T-helper 1 cell treated with Interleukin-12 subunit alpha and Interleukin-12 subunit beta and Interleukin-4 antibody, amounts not matched to agents 30 ng/mL and 1 ng/mL, for 36 hours (primary cell): ENCODE data around the gene ABCC8. TPM values are rescaled to one million over a fixed set of nuclear protein-coding genes. Genes with fewer than 3 reads are reported as not detected.

Source experiments
- intact Hi-C: fragments of 100-400 bp; cut with micrococcal nuclease; formaldehyde crosslinking; loops from one replicate; pipeline ENCODE4 v1.15.1; 2024
- total RNA-seq: library from RNA; stranded (reverse); gene quantifications from 2 replicates; pipeline ENCODE4 v1.2.3, GENCODE V29; 2022

Gene ABCC8
- total RNA-seq, 1 donor from 2014 or later: not detected

GRCh38 chr11:17506314-17506713, 29.7 kb upstream of the ABCC8 start:
- intact Hi-C loops: loop anchor here (10.0 kb wide), 1 partner anchor 572 kb away; no protein-coding TSS in a partner anchor

GRCh38 chr11:17505146-17505545, 28.5 kb upstream of the ABCC8 start:
- intact Hi-C loops: loop anchor here (10.0 kb wide), 1 partner anchor 570 kb away; no protein-coding TSS in a partner anchor

- intact Hi-C loops: loop anchor here (1.0 to 10.0 kb wide), 6 partner anchors 120 to 684 kb away; no protein-coding TSS in a partner anchor
Measured at GRCh38 chr11:17504330-17505107, 27.9 kb upstream of the ABCC8 start.

- intact Hi-C loops: loop anchor here (5.0 to 10.0 kb wide), 2 partner anchors 170 to 568 kb away; no protein-coding TSS in a partner anchor
Measured at GRCh38 chr11:17502630-17503029, 26.0 kb upstream of the ABCC8 start.

- intact Hi-C loops: loop anchor here (5.0 to 10.0 kb wide), 2 partner anchors 168 to 566 kb away; no protein-coding TSS in a partner anchor
Measured at GRCh38 chr11:17500673-17501072, 24.0 kb upstream of the ABCC8 start.

- intact Hi-C loops: no loop called here
Measured at GRCh38 chr11:17498475-17498874, 21.8 kb upstream of the ABCC8 start.

GRCh38 chr11:17498058-17498457, 21.4 kb upstream of the ABCC8 start:
- intact Hi-C loops: no loop called here

GRCh38 chr11:17496406-17496805, 19.8 kb upstream of the ABCC8 start:
- intact Hi-C loops: no loop called here

- intact Hi-C loops: no loop called here
Measured at GRCh38 chr11:17494019-17494418, 17.4 kb upstream of the ABCC8 start.

GRCh38 chr11:17490938-17491337, 14.3 kb upstream of the ABCC8 start:
- intact Hi-C loops: no loop called here

- intact Hi-C loops: no loop called here
Measured at GRCh38 chr11:17490232-17490631, 13.6 kb upstream of the ABCC8 start.

GRCh38 chr11:17489751-17490150, 13.1 kb upstream of the ABCC8 start:
- intact Hi-C loops: no loop called here

GRCh38 chr11:17488563-17488962, 11.9 kb upstream of the ABCC8 start:
- intact Hi-C loops: no loop called here

GRCh38 chr11:17486646-17487045, 10.0 kb upstream of the ABCC8 start:
- intact Hi-C loops: no loop called here

- intact Hi-C loops: no loop called here
Measured at GRCh38 chr11:17483505-17483904, 6.9 kb upstream of the ABCC8 start.

- intact Hi-C loops: no loop called here
Measured at GRCh38 chr11:17481905-17482304, 5.3 kb upstream of the ABCC8 start.

- intact Hi-C loops: no loop called here
Measured at GRCh38 chr11:17479284-17480214, 2.9 kb upstream of the ABCC8 start.

GRCh38 chr11:17478070-17478469, 1.4 kb upstream of the ABCC8 start:
- intact Hi-C loops: no loop called here

- intact Hi-C loops: no loop called here
Measured at GRCh38 chr11:17477361-17477760, 716 bp upstream of the ABCC8 start.

- intact Hi-C loops: no loop called here
Measured at GRCh38 chr11:17477084-17477333, 364 bp upstream of the ABCC8 start.

GRCh38 chr11:17475666-17476316, 854 bp downstream of the ABCC8 start:
- intact Hi-C loops: no loop called here
